ENCODE results near the gene TNFRSF8. TPM values are rescaled to one million over a fixed set of nuclear protein-coding genes. Genes with fewer than 3 reads are reported as not detected.

TNFRSF8 gene
- total RNA-seq, 2 donors from 2014 or later, result 0.32 to 4.7 TPM

DNA sequence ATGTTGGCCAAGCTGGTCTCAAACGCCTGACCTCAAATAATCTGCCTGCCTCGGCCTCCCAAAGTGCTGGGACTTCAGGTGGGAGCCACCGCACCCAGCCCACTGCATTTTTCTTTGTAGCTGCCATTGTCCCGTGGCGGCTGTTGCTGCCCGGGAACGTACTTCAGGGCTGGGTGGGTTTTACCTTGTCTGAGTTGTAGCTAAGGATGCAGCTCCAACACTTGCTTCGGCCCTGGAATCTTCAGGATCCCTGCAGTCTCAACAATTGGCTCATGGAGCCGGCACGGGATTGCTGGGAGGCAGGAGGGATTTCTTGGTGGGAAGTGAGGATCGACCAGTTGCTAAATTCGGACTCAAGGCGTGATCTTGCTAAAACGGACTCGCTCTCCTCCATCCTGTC lies 10.7 kb downstream of the TNFRSF8 start:
- Histone ChIP-seq H3K36me3 (no peaks in the 10 kb centered on the region), H3K4me1 (replicated peaks) (no peaks in the 10 kb centered on the region), H3K4me3 (no peak overlapping the region), H3K27ac (no peak overlapping the region), H3K27me3 (replicated peaks; ENCODE audit: insufficient read depth) (no peaks in the 10 kb centered on the region), H3K9me3 (no peaks in the 10 kb centered on the region)
- TF ChIP-seq POLR2A (IDR thresholded peaks at IDR 0.05) (no peak), POLR2AphosphoS5 (IDR thresholded peaks at IDR 0.05) (no peak)
- TF ChIP-seq, protein P1, sequence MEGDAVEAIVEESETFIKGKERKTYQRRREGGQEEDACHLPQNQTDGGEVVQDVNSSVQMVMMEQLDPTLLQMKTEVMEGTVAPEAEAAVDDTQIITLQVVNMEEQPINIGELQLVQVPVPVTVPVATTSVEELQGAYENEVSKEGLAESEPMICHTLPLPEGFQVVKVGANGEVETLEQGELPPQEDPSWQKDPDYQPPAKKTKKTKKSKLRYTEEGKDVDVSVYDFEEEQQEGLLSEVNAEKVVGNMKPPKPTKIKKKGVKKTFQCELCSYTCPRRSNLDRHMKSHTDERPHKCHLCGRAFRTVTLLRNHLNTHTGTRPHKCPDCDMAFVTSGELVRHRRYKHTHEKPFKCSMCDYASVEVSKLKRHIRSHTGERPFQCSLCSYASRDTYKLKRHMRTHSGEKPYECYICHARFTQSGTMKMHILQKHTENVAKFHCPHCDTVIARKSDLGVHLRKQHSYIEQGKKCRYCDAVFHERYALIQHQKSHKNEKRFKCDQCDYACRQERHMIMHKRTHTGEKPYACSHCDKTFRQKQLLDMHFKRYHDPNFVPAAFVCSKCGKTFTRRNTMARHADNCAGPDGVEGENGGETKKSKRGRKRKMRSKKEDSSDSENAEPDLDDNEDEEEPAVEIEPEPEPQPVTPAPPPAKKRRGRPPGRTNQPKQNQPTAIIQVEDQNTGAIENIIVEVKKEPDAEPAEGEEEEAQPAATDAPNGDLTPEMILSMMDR (IDR thresholded peaks at IDR 0.05), result no peak
- no peak for DNase-seq (ENCODE audit: low spot score)
- 89% methylated on average over 15 of the region's 15 CpGs for WGBS
- intact Hi-C loops (cut with DNase I), result no loop called here

DNA sequence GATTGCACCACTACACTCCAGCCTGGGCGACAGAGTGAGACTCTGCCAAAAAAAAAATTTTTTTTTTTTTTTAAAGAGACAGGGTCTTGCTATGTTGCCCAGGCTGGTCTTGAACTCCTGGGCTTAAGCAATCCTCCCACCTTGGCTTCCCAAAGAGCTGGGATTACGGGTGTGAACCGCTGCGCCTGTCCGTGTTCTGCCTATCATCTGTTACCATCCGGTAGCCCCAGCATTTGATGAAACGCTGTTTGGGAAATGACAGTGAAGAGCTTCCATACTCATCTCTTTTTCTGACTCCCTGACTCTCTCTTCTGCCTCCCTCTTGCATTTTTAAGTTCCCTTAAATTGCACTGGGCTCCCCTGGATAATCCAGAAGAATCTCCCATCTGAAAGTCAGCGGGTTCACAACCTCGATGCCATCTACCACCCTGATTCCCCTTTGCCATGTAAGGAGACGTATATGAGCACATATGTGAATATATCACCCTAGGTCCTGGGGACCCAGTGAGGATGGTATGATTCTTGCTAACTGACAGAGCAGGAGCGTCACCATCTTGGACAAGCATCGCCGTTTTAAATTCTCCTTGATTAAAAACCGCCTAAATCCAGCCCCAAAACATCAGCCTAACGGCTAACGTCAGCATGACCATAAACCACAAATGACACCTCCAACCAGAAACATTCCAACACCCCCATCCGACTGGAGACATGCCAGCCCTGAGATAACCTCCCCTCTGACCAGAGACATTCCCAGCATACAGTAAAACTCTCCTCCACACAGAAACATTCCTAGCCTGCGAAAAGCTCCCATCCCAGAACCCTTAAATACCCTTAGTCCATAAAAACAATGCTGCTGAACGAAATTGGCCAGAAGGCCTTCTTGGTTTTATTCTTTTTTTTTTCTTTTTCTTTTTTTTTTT lies 12.4 kb downstream of the TNFRSF8 start:
- H3K27me3 ChIP-seq (replicated peaks; ENCODE audit: insufficient read depth), result no peaks in the 10 kb centered on the region
- no peaks in the 10 kb centered on the region for H3K9me3 ChIP-seq
- TF ChIP-seq POLR2AphosphoS5 (IDR thresholded peaks at IDR 0.05) (no peak), POLR2A (IDR thresholded peaks at IDR 0.05) (no peak)
- TF ChIP-seq, protein P1 (IDR thresholded peaks at IDR 0.05), result no peak
- WGBS, result 63% methylated on average over 19 of the region's 19 CpGs
- no peak overlapping the region for H3K27ac ChIP-seq
- intact Hi-C loops (cut with DNase I), result no loop called here
- H3K4me3 ChIP-seq, result no peak overlapping the region
- H3K4me1 ChIP-seq (replicated peaks), result no peaks in the 10 kb centered on the region
- no peak for DNase-seq (ENCODE audit: low spot score)
- H3K36me3 ChIP-seq, result no peaks in the 10 kb centered on the region

DNA sequence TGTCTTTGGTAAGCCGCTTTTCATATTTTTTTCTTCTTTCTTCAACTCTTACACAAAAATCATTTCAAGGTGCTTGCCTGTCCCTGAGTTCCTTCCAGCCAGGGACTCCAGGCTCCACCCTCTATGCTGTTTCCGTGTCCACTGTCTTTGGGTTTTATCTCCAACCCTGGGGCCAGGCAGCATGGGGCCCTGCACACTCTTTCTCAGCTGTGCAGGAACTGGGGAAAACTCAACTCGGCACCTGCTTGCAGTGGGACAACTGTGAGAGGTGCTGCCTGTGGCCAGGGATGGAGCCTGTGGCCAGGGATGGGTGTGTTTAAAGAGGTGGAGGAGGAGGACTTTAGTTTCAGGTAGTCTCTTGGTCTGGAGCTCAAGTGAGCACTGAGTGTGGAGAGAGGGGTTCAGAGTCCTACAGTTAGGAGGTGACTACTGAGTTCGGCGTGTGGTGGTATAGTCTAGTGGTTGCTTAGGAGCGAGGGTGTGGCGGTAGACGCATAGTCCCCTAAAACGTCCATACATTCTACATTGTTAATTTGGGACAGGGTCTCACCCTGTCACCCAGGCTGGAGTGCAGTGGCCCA lies 13.4 kb downstream of the TNFRSF8 start:
- 83% methylated on average over 9 of the region's 9 CpGs for WGBS
- TF ChIP-seq POLR2A (IDR thresholded peaks at IDR 0.05) (no peak), POLR2AphosphoS5 (IDR thresholded peaks at IDR 0.05) (no peak)
- TF ChIP-seq, protein P1 (IDR thresholded peaks at IDR 0.05), result no peak
- Histone ChIP-seq H3K4me3 (no peak overlapping the region), H3K9me3 (no peaks in the 10 kb centered on the region), H3K36me3 (no peaks in the 10 kb centered on the region), H3K27me3 (replicated peaks; ENCODE audit: insufficient read depth) (no peaks in the 10 kb centered on the region), H3K4me1 (replicated peaks) (no peaks in the 10 kb centered on the region), H3K27ac (no peak overlapping the region)
- intact Hi-C loops (cut with DNase I), result no loop called here
- DNase-seq (ENCODE audit: low spot score), result no peak

DNA sequence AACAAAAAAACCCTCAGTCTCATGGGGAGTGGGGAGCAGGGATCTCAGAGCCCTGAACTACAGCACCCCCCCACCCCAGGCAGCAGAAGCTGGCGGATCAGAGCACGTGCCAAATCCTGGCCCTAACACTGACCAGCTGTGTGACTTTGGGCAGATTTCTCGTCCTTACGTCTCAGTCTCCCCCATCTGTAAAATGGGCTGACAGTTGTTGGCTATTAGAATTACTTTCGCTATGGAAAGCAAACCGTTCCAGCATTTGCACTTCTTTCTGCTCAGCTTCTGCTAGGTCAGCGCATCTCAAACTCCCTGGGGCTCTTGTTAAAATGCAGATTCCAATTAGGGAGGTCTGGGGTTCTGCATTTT lies 15.5 kb downstream of the TNFRSF8 start:
- 76% methylated on average over 7 of the region's 7 CpGs for WGBS
- no peaks in the 10 kb centered on the region for H3K9me3 ChIP-seq
- no peak overlapping the region for H3K4me3 ChIP-seq
- no peak for DNase-seq (ENCODE audit: low spot score)
- intact Hi-C loops (cut with DNase I), result no loop called here
- no peaks in the 10 kb centered on the region for H3K4me1 ChIP-seq (replicated peaks)
- H3K27ac ChIP-seq, result no peak overlapping the region
- TF ChIP-seq POLR2AphosphoS5 (IDR thresholded peaks at IDR 0.05) (no peak), POLR2A (IDR thresholded peaks at IDR 0.05) (no peak)
- TF ChIP-seq, protein P1 (IDR thresholded peaks at IDR 0.05), result no peak
- H3K27me3 ChIP-seq (replicated peaks; ENCODE audit: insufficient read depth), result no peaks in the 10 kb centered on the region
- H3K36me3 ChIP-seq, result no peaks in the 10 kb centered on the region
